Mesothelial cell of epicardium (in vitro differentiated cells): Measurements from ENCODE around the gene TEK. TPM values are rescaled to one million over a fixed set of nuclear protein-coding genes. Genes with fewer than 3 reads are reported as not detected.

Experiments
- DNase-seq, 2 experiments: peaks; one replicate each; pipeline ENCODE4 v3.0.0; 2021; ENCODE audit warnings: low spot score in 2 of 2; ENCODE audit not compliant: unreplicated experiment in 2 of 2
- H3K27ac Mint-ChIP-seq: 2 replicates; pipeline ENCODE4 v1.8.0; 2021; ENCODE audit warnings: mixed read lengths
- H3K27me3 Mint-ChIP-seq: 2 replicates; pipeline ENCODE4 v1.8.0; 2021; ENCODE audit warnings: low read depth, mixed read lengths
- H3K36me3 Mint-ChIP-seq: 2 replicates; pipeline ENCODE4 v1.8.0; 2021; ENCODE audit warnings: mixed read lengths
- H3K4me1 Mint-ChIP-seq: 2 replicates; pipeline ENCODE4 v1.8.0; 2021; ENCODE audit warnings: mixed read lengths
- H3K4me3 Mint-ChIP-seq: 2 replicates; pipeline ENCODE4 v1.8.0; 2021; ENCODE audit warnings: mild to moderate bottlenecking, moderate library complexity, mixed read lengths
- H3K9me3 Mint-ChIP-seq: 2 replicates; pipeline ENCODE4 v1.8.0; 2021; ENCODE audit warnings: mixed read lengths
- total RNA-seq: library from RNA; stranded (reverse); gene quantifications from 3 replicates; pipeline ENCODE4 v1.2.1, GENCODE V29; 2021
- TF ChIP-seq, protein P1 (sequence below): fragments of 200-600 bp; sonication (generic); IDR thresholded peaks from one replicate; pipeline ENCODE4 v1.5.0; 2021; ENCODE audit warnings: antibody characterized with exemption; ENCODE audit not compliant: unreplicated experiment

TEK gene
- total RNA-seq, 1 donor from 2014 or later, result 6.7 TPM

DNA sequence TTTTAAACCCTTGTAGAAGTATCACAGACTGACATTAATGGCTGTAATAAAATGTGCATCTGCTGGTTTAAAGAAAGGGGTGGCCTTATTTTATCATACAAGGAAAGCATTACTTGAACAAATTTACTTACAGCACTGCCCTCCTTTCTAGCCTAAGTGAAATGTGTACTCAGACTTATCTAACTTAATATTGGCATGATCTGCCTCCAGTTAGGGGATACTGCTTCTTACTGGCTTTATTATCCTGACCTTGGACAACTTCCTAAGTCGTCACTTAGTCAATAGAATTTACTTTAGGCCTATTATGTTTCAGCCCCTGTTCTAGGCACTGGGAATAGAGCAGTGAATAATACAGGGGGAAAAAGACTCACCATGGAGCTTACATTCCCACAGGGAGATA, 79.4 kb downstream of the TEK start:
- H3K27ac Mint-ChIP-seq, result no peak overlapping the region
- TF ChIP-seq, protein P1, sequence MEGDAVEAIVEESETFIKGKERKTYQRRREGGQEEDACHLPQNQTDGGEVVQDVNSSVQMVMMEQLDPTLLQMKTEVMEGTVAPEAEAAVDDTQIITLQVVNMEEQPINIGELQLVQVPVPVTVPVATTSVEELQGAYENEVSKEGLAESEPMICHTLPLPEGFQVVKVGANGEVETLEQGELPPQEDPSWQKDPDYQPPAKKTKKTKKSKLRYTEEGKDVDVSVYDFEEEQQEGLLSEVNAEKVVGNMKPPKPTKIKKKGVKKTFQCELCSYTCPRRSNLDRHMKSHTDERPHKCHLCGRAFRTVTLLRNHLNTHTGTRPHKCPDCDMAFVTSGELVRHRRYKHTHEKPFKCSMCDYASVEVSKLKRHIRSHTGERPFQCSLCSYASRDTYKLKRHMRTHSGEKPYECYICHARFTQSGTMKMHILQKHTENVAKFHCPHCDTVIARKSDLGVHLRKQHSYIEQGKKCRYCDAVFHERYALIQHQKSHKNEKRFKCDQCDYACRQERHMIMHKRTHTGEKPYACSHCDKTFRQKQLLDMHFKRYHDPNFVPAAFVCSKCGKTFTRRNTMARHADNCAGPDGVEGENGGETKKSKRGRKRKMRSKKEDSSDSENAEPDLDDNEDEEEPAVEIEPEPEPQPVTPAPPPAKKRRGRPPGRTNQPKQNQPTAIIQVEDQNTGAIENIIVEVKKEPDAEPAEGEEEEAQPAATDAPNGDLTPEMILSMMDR, result no peak
- H3K36me3 Mint-ChIP-seq, result no peaks in the 10 kb centered on the region
- no peaks in the 10 kb centered on the region for H3K27me3 Mint-ChIP-seq
- DNase-seq, result no peak
- H3K9me3 Mint-ChIP-seq, result no peaks in the 10 kb centered on the region
- no peak overlapping the region for H3K4me3 Mint-ChIP-seq
- peaks cover 5% of the 10 kb centered on the region for H3K4me1 Mint-ChIP-seq

DNA sequence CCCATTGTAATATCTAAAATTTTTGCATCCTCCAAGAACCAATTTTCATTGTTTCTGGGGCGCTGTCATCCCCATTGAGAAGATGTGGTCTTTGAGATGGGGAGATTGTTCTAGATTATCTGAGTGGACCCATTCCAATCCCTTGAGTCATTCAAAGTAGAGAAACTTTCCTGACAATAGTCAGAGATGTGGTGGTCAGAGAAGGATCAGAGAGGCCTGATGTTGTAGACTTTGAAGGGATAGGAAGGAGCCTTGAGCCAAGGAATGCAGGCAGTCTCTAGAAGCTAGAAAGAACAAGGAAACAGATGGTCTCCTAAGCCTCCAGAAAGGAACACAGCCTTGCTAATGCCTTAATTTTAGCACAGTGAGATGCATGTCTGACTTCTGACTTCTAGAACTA, 80.4 kb downstream of the TEK start:
- H3K9me3 Mint-ChIP-seq, result no peaks in the 10 kb centered on the region
- TF ChIP-seq, protein P1, result no peak
- H3K27me3 Mint-ChIP-seq, result no peaks in the 10 kb centered on the region
- no peaks in the 10 kb centered on the region for H3K36me3 Mint-ChIP-seq
- H3K27ac Mint-ChIP-seq, result no peak overlapping the region
- no peak for DNase-seq
- H3K4me3 Mint-ChIP-seq, result no peak overlapping the region
- H3K4me1 Mint-ChIP-seq, result peaks cover 5% of the 10 kb centered on the region

DNA sequence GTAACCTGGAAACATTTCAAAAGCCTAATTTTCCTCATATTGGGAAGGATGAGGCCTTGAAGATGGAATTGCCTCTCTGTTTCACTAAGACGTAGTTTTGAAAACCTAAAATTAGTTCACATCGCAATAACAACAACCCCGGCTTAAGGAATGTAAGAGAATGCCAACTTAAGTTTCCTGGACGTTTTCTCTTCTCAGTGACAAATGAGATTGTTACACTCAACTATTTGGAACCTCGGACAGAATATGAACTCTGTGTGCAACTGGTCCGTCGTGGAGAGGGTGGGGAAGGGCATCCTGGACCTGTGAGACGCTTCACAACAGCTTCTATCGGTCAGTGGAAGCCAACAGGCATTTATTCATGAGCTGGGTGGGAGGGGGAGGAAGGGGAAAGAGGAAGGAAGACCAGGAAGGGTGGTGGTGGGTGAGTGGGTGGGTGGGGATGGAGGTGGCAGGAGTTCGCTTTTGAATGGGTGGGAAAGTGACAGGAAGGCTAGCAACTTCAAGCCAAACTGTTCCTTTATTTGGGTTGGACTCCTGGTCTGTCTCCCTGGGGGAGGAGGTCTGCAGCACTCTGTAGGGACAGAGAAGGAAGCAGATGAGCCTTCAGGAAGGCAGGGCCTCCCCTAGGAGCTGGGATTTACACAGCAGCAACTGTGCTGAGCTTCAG, 83.4 kb downstream of the TEK start:
- no peaks in the 10 kb centered on the region for H3K27me3 Mint-ChIP-seq
- H3K9me3 Mint-ChIP-seq, result no peaks in the 10 kb centered on the region
- no peak overlapping the region for H3K4me3 Mint-ChIP-seq
- H3K4me1 Mint-ChIP-seq, result peaks cover 5% of the 10 kb centered on the region
- H3K36me3 Mint-ChIP-seq, result no peaks in the 10 kb centered on the region
- TF ChIP-seq, protein P1, result no peak
- H3K27ac Mint-ChIP-seq, result no peak overlapping the region
- DNase-seq, result no peak

DNA sequence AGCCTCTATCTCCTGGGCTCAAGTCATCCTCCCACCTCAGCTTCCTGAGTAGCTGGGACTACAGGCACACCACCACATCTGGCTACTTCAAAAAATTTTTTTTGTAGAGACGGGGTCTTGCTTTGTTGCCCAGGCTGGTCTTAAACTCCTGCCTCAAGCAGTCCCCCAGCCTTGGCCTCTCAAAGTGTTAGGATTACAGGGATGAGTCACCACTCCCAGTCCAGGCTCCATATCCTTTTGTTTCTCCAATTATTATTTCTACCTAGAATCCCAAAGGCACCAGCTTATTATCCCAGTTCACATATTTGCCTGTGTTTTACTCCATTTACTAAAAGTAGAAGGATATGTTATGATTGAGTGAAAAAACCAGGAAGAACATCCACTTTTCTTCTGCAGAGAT, 84.9 kb downstream of the TEK start:
- Mint-ChIP-seq H3K9me3 (no peaks in the 10 kb centered on the region), H3K27me3 (no peaks in the 10 kb centered on the region), H3K27ac (no peak overlapping the region), H3K4me3 (no peak overlapping the region), H3K36me3 (no peaks in the 10 kb centered on the region), H3K4me1 (peaks cover 5% of the 10 kb centered on the region)
- TF ChIP-seq, protein P1, result no peak
- DNase-seq, result no peak

DNA sequence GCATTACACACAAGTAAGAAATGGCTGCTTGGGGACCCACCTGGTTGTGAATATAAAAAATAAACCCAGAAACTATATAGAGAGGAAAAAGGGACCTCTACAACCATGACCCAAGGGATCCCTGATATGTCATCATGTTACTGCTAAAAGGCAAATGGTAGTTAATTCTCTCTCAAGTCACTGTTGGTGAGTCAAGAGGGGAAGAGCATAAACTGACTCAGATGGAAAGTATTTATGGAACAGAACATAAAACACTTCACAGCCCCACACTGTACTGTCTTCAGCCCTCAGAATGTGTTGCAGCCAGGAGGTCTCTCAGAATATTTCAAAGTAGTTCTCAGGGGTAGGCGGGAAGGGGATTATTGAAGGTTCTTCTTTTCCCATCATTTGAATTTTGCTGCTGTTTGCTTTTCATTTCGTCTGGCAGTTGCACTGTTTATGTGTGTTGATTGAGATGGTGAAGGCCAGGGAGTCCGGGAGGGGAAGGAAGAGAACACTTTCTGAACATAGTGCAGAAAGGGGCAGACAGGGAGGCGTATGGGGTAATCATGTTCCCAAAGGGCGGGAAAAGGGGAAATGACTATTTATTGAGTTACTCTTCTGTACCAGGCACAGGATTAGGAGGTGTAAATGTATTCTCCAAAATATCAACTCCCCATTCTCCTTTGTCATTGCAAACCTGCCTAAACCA, 85.5 kb downstream of the TEK start:
- H3K27ac Mint-ChIP-seq, result no peak overlapping the region
- no peaks in the 10 kb centered on the region for H3K27me3 Mint-ChIP-seq
- H3K4me1 Mint-ChIP-seq, result peaks cover 5% of the 10 kb centered on the region
- H3K9me3 Mint-ChIP-seq, result no peaks in the 10 kb centered on the region
- H3K4me3 Mint-ChIP-seq, result no peak overlapping the region
- TF ChIP-seq, protein P1, result no peak
- no peak for DNase-seq
- no peaks in the 10 kb centered on the region for H3K36me3 Mint-ChIP-seq
